H1 (cell line): ENCODE results near the gene CXCR1. TPM values are rescaled to one million over a fixed set of nuclear protein-coding genes. Genes with fewer than 3 reads are reported as not detected.

Experiments
- BACH1 ChIP-seq: IDR thresholded peaks from 2 replicates; pipeline ENCODE4 v1.6.1; 2012; ENCODE audit warnings: low read length, improper control_type of control experiment
- CBX5 ChIP-seq: fragments of 300-800, 300-1000 bp; sonication (generic); IDR thresholded peaks from 2 replicates; pipeline ENCODE4 v1.7.1; 2016; ENCODE audit warnings: antibody characterized with exemption, low read length, low read depth
- CEBPB ChIP-seq: IDR thresholded peaks from 2 replicates; pipeline ENCODE4 v1.6.1; 2012; ENCODE audit warnings: low read depth, low read length
- EGR1 ChIP-seq: IDR thresholded peaks from 2 replicates; pipeline ENCODE4 v1.6.1; 2011; ENCODE audit warnings: low read depth, low read length, borderline replicate concordance
- GTF2F1 ChIP-seq: IDR thresholded peaks from 2 replicates; pipeline ENCODE4 v1.6.1; 2012; ENCODE audit warnings: low read depth, low read length, improper control_type of control experiment, borderline replicate concordance
- POU5F1 ChIP-seq: IDR thresholded peaks from 2 replicates; pipeline ENCODE4 v1.6.1; 2011; ENCODE audit warnings: low read depth, mild to moderate bottlenecking, low read length, moderate library complexity
- SAP30 ChIP-seq: fragments of 300-600 bp; sonication (generic); IDR thresholded peaks from 2 replicates; pipeline ENCODE4 v1.7.1; 2012; ENCODE audit warnings: low read length, moderate library complexity, mild to moderate bottlenecking, inconsistent platforms; ENCODE audit not compliant: insufficient read depth, insufficient replicate concordance
- SUZ12 ChIP-seq: fragments of 200-600 bp; sonication (generic); IDR thresholded peaks from 2 replicates; pipeline ENCODE4 v1.6.1; 2012; ENCODE audit warnings: mild to moderate bottlenecking, inconsistent platforms, low read length, moderate library complexity, mixed read lengths
- polyA plus RNA-seq, 7 experiments: library from polyadenylated mRNA; depleted of rRNA in 3 of 7; stranded (reverse) in 5 of 7; unstranded in 2 of 7; fragments of >200 nt in 5 of 7; fragments of 200-250 nt in 2 of 7; gene quantifications; 1 replicate in 5 of 7; 2 replicates in 1 of 7; 4 replicates in 1 of 7; pipeline versions ENCODE4 v1.2.1 to v1.2.3, GENCODE V29; 2011 to 2013; ENCODE audit warnings: missing spikeins in 2 of 7, mixed read lengths in 2 of 7
- total RNA-seq: library from RNA; stranded (reverse); fragmentation: NEBNext Ultra II Directional; extraction: Animal tissue kit (Norgen Biotek cat#: 25700); gene quantifications from 2 replicates; pipeline ENCODE4 v1.2.1, GENCODE V29; 2021

Gene CXCR1
- total and polyA plus RNA-seq, 2 of the 8 experiments (the other 6 are each of a cell fraction or from before 2014, with no cell fraction given): not detected

DNA sequence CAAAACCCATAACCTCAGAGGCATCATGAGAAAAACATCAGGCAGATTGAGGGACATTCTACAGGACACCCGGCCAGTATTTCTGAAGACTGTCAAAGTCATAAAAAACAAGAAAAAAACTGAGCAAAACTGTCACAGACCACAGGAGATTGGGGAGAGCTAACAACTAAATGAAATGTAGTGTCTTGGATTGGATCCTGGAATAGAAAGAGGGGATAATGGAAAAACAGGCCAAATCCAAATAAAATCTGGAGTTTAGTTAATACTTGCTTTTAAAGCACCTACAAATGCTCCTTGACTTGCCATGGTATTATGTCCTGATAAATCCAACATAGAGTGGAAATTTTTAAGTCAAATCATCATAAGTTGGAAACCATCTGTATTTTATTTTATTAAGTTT, 17.6 kb upstream of the CXCR1 start (continued):
- no peak for TF ChIP-seq SAP30
- TF ChIP-seq POU5F1: no peak
- TF ChIP-seq EGR1: no peak
- TF ChIP-seq GTF2F1: no peak
- no peak for TF ChIP-seq SUZ12
- no peak for TF ChIP-seq CBX5
- TF ChIP-seq CEBPB: no peak
- no peak for TF ChIP-seq BACH1
